Activated CD8-positive, alpha-beta T cell treated with anti-CD3 and anti-CD28 coated beads for 36 hours (primary cell): ENCODE data around the gene PTCHD1. TPM values are rescaled to one million over a fixed set of nuclear protein-coding genes. Genes with fewer than 3 reads are reported as not detected.

Experiments used
- ATAC-seq: fragments of 200-7000 bp; cut with Tn5 transposase; one replicate; pipeline ENCODE4 v1.10.0; 2021; ENCODE audit warnings: mild to moderate bottlenecking, moderate library complexity
- CTCF ChIA-PET: fragments of 350-600 bp; sonication (Branson Sonifier 250); formaldehyde crosslinking; loops from one replicate; lab custom pipeline; 2021; ENCODE audit warnings: antibody characterized with exemption; lab: Charles Lee
- POLR2A ChIA-PET: fragments of 350-600 bp; sonication (Branson Sonifier 250); formaldehyde crosslinking; loops from one replicate; lab custom pipeline; 2021; ENCODE audit warnings: antibody characterized with exemption; lab: Charles Lee
- DNase-seq: peaks from one replicate; pipeline ENCODE4 v3.0.0-alpha.2; 2020
- H3K27ac Mint-ChIP-seq: one replicate; pipeline ENCODE4 v1.8.0; 2021; ENCODE audit warnings: mild to moderate bottlenecking, mixed read lengths
- H3K27me3 Mint-ChIP-seq: one replicate; pipeline ENCODE4 v1.8.0; 2021; ENCODE audit warnings: mixed read lengths
- H3K36me3 Mint-ChIP-seq: one replicate; pipeline ENCODE4 v1.8.0; 2021; ENCODE audit warnings: low read depth, mixed read lengths
- H3K4me1 Mint-ChIP-seq: one replicate; pipeline ENCODE4 v1.8.0; 2021; ENCODE audit warnings: low read depth, mixed read lengths
- H3K4me3 Mint-ChIP-seq: one replicate; pipeline ENCODE4 v1.8.0; 2021; ENCODE audit warnings: mild to moderate bottlenecking, moderate library complexity, mixed read lengths
- H3K9me3 Mint-ChIP-seq: one replicate; pipeline ENCODE4 v1.8.0; 2021; ENCODE audit warnings: mixed read lengths
- CTCF ChIP-seq: fragments of 200-600 bp; IDR thresholded peaks from one replicate; pipeline ENCODE4 v1.8.0; 2022; ENCODE audit warnings: antibody characterized with exemption, mild to moderate bottlenecking
- intact Hi-C: fragments of 100-400 bp; cut with micrococcal nuclease; formaldehyde crosslinking; loops from one replicate; pipeline ENCODE4 v1.10.0; 2022
- total RNA-seq, 2 experiments: library from RNA; stranded (reverse); gene quantifications; one replicate each; pipeline ENCODE4 v1.2.3, GENCODE V29; 2021

The PTCHD1 gene
- total RNA-seq, 2 experiments from 2014 or later = not detected

DNA sequence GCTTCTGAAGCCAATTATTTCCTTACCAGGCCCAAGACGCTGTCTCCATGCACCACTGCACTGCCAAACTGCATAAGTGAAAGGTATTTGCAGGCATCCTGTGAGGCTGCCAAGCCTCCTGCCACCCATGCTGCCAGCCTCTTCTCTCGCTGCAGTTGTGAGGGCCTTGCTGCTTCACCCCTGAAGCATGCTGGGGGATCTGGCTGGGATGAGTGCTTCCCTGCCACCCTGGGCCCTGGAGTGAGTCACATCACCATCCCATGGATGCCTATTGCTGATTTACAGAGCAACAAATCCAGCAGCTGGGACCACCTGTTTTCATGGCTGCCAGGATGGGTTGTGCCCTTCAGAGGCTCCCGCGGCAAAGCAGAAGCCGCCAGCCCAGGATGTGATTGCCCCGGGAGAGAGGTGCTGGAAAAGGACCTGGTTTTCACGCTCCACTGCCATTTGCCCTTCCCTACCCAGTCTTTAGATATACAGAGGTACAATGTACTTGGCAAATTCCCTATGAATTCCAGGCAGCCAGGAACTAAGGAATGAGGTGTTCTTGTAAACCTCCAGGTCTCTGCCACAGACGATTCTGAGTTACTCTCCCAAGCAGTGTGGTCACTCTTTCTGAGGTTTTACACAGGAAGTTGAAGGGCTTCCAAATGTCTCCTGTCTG lies 41.5 kb upstream of the PTCHD1 start:
- intact Hi-C loops = no loop called here
- H3K4me1 Mint-ChIP-seq = no peaks in the 10 kb centered on the region
- H3K36me3 Mint-ChIP-seq = no peaks in the 10 kb centered on the region
- no peak overlapping the region for H3K27ac Mint-ChIP-seq
- ChIA-PET CTCF (no interaction called here), POLR2A (no interaction called here)
- H3K27me3 Mint-ChIP-seq = no peaks in the 10 kb centered on the region
- no peak for TF ChIP-seq CTCF
- no peak for ATAC-seq
- no peaks in the 10 kb centered on the region for H3K9me3 Mint-ChIP-seq
- DNase-seq = no peak
- H3K4me3 Mint-ChIP-seq = no peak overlapping the region

DNA sequence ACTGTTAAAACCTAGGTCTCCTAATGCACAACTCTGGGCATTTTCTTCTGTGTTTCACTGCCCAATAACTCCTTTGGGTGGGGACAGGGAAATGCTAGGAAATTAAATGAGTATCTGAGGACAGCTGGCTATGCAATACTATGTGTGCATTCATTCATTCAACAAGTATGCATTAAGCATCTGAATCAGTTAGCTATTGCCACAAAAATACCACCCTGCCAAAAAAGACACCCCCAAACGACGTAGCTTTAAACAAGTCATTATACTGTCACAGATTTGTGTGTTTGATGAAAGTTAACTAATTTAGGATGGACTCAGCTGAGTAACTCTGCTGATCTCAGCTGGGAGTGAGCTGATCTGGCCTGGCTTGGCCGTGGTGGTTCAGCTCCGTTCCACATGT lies 29.8 kb upstream of the PTCHD1 start:
- H3K27me3 Mint-ChIP-seq = no peaks in the 10 kb centered on the region
- ChIA-PET CTCF (no interaction called here), POLR2A (no interaction called here)
- no peak overlapping the region for H3K27ac Mint-ChIP-seq
- no peak for DNase-seq
- intact Hi-C loops = no loop called here
- H3K36me3 Mint-ChIP-seq = no peaks in the 10 kb centered on the region
- TF ChIP-seq CTCF = no peak
- H3K4me1 Mint-ChIP-seq = no peaks in the 10 kb centered on the region
- no peaks in the 10 kb centered on the region for H3K9me3 Mint-ChIP-seq
- ATAC-seq = no peak
- no peak overlapping the region for H3K4me3 Mint-ChIP-seq

- no peaks in the 10 kb centered on the region for H3K9me3 Mint-ChIP-seq
- POLR2A ChIA-PET = no interaction called here
- H3K4me1 Mint-ChIP-seq = no peaks in the 10 kb centered on the region
- H3K27me3 Mint-ChIP-seq = no peaks in the 10 kb centered on the region
- TF ChIP-seq CTCF = no peak
- DNase-seq (no peak), ATAC-seq (no peak)
- no peaks in the 10 kb centered on the region for H3K36me3 Mint-ChIP-seq
- intact Hi-C loops = no loop called here
- CTCF ChIA-PET = no interaction called here
- no peak overlapping the region for H3K27ac Mint-ChIP-seq
- no peak overlapping the region for H3K4me3 Mint-ChIP-seq
Observed at GRCh38 chrX:23311731-23312130, 22.9 kb upstream of the PTCHD1 start.

DNA sequence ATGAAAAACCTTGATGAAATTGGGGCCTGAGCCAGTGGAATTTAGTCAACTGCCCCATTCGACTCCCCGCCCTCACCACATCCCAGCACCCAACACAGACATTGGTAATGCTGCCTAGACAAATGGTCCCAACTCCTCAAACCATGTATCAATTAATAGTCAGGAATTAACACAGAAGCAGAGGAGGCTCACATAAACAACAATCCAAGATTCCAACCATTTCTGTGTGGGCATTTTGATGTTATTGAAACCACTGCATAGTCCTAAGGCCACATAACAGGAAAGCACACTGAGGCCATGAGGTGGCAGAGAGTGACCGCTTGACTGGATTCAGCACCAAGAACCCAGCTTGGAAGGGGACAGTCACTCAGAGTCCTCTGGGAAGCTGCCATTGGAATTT lies 22.5 kb upstream of the PTCHD1 start:
- H3K27me3 Mint-ChIP-seq = no peaks in the 10 kb centered on the region
- ChIA-PET CTCF (no interaction called here), POLR2A (no interaction called here)
- DNase-seq (no peak), ATAC-seq (no peak)
- H3K4me1 Mint-ChIP-seq = no peaks in the 10 kb centered on the region
- no peak overlapping the region for H3K27ac Mint-ChIP-seq
- H3K9me3 Mint-ChIP-seq = no peaks in the 10 kb centered on the region
- H3K4me3 Mint-ChIP-seq = no peak overlapping the region
- intact Hi-C loops = no loop called here
- no peak for TF ChIP-seq CTCF
- no peaks in the 10 kb centered on the region for H3K36me3 Mint-ChIP-seq

GRCh38 chrX:23317799-23318724 lies 16.6 kb upstream of the PTCHD1 start:
- Mint-ChIP-seq H3K4me3 (no peak overlapping the region), H3K36me3 (no peaks in the 10 kb centered on the region), H3K27me3 (no peaks in the 10 kb centered on the region), H3K9me3 (no peaks in the 10 kb centered on the region), H3K4me1 (no peaks in the 10 kb centered on the region), H3K27ac (no peak overlapping the region)
- peak; percentile 56 for TF ChIP-seq CTCF
- peak; percentile 75 for ATAC-seq
- ChIA-PET CTCF (interaction anchor here (0.7 to 1.1 kb wide), 3 partner anchors 11 to 83 kb away, joined by 3 to 5 read pairs (median 4); no protein-coding TSS in a partner anchor), POLR2A (no interaction called here)
- intact Hi-C loops = no loop called here
- peak; percentile 50 for DNase-seq
